GM11168 (cell line): Measurements from ENCODE around the gene ZNF777.
"Not testable (repeated sequence)": the region's sequence is repeated elsewhere in the genome, so short reads cannot be mapped to it uniquely, and the experiment has no call there.

ENCODE experiments used
- in situ Hi-C: fragments of 300-500 bp; cut with MboI; formaldehyde crosslinking; loops from one replicate; pipeline ENCODE4 v1.12.0; 2022; ENCODE audit warnings: low sequenced_read_pairs; ENCODE audit not compliant: unreplicated experiment

Gene ZNF777

GRCh38 chr7:149460493-149461277 is at the start of gene ZNF777:
Gene ZNF777 (minus strand): TSS chr7:149461062. CDS start chr7:149456022, 5,040 bp downstream.
- in situ Hi-C loops, result no loop called here

GRCh38 chr7:149510248-149510647 is 49.4 kb upstream of the ZNF777 start:
- in situ Hi-C loops, result no loop called here

- in situ Hi-C loops, result no loop called here
These were observed 48.9 kb upstream of the ZNF777 start for GRCh38 chr7:149509774-149510173.

GRCh38 chr7:149505551-149505950 is 44.7 kb upstream of the ZNF777 start:
- in situ Hi-C loops, result no loop called here

- in situ Hi-C loops, result no loop called here
These were observed 40.8 kb upstream of the ZNF777 start for GRCh38 chr7:149501651-149502050.

- in situ Hi-C loops, result no loop called here
These were observed 40.0 kb upstream of the ZNF777 start for GRCh38 chr7:149500910-149501309.

GRCh38 chr7:149500201-149500600 is 39.3 kb upstream of the ZNF777 start:
- in situ Hi-C loops, result no loop called here

- in situ Hi-C loops, result no loop called here
These were observed 37.9 kb upstream of the ZNF777 start for GRCh38 chr7:149498811-149499210.

- in situ Hi-C loops, result no loop called here
These were observed 36.8 kb upstream of the ZNF777 start, which contains the start of gene ZNF746 for GRCh38 chr7:149497467-149498261. Gene ZNF746 (minus strand): TSS chr7:149497809. CDS start chr7:149497536, 273 bp downstream.

- in situ Hi-C loops, result no loop called here
These were observed 36.0 kb upstream of the ZNF777 start for GRCh38 chr7:149496642-149497391.

GRCh38 chr7:149495785-149496641 is 35.2 kb upstream of the ZNF777 start:
- in situ Hi-C loops, result no loop called here

- in situ Hi-C loops, result no loop called here
These were observed 34.0 kb upstream of the ZNF777 start for GRCh38 chr7:149494738-149495368.

- in situ Hi-C loops, result not testable (repeated sequence)
These were observed 33.1 kb upstream of the ZNF777 start for GRCh38 chr7:149493975-149494374.

GRCh38 chr7:149493366-149493765 is 32.5 kb upstream of the ZNF777 start:
- in situ Hi-C loops, result no loop called here

GRCh38 chr7:149490083-149490760 is 29.4 kb upstream of the ZNF777 start:
- in situ Hi-C loops, result no loop called here

GRCh38 chr7:149489391-149490024 is 28.6 kb upstream of the ZNF777 start:
- in situ Hi-C loops, result no loop called here

- in situ Hi-C loops, result no loop called here
These were observed 18.7 kb upstream of the ZNF777 start for GRCh38 chr7:149479568-149479967.

GRCh38 chr7:149478754-149479153 is 17.9 kb upstream of the ZNF777 start:
- in situ Hi-C loops, result no loop called here
